K562 (cell line): Measurements from ENCODE around the gene RETREG2. TPM values are rescaled to one million over a fixed set of nuclear protein-coding genes. Genes with fewer than 3 reads are reported as not detected.

ENCODE experiments used
- ATAC-seq: fragments of 200-7000 bp; cut with Tn5 transposase; 3 replicates; pipeline ENCODE4 v1.9.1; 2020; ENCODE audit warnings: moderate library complexity
- BruUV-seq: library from RNA; stranded (reverse); fragments of 400-500 nt; replicated peaks from 2 replicates; lab custom pipeline; 2021; lab: Mats Ljungman, UMichigan
- CTCF ChIA-PET: fragments of 300-600 bp; formaldehyde crosslinking; extraction: SDS; loops from one replicate; lab custom pipeline; 2021; ENCODE audit warnings: low intra/inter-chr PET ratio; lab: Yijun Ruan, JAX
- POLR2A ChIA-PET: fragments of 300-600, 350-650 bp; sonication (Branson Sonifier 250); formaldehyde crosslinking; extraction: SDS; loops from one replicate; lab custom pipeline; 2021; ENCODE audit warnings: antibody characterized with exemption, inconsistent platforms; lab: Yijun Ruan, JAX
- DNase-seq, 4 experiments: peaks; one replicate each; pipeline versions ENCODE4 v3.0.0 to v3.0.0-alpha.2; 2011 to 2018; ENCODE audit warnings: low spot score in 3 of 4, mixed read lengths in 3 of 4; ENCODE audit errors: extremely low read depth in 1 of 4
- FAIRE-seq: peaks from 2 replicates; lab custom pipeline; 2011; peaks lifted over from hg19 to GRCh38; lab: Jason Lieb, UNC
- H2AFZ ChIP-seq: 2 replicates; pipeline ENCODE4 v1.6.0; 2011; ENCODE audit warnings: low read depth, low read length, control low read depth, inconsistent platforms
- H3K27ac ChIP-seq: fragments of 200-600 bp; 3 replicates; pipeline ENCODE4 v1.8.0; 2011; ENCODE audit warnings: low read depth, mild to moderate bottlenecking, control low read depth, inconsistent platforms, low read length, moderate library complexity, mixed read lengths; ENCODE audit errors: extremely low read depth
- H3K27me3 ChIP-seq, 2 experiments: fragments of 300-600 bp in 1 of 2; 2 replicates in 1 of 2; 3 replicates in 1 of 2; pipeline versions ENCODE4 v1.6.0 to v1.8.0; 2011; ENCODE audit warnings: inconsistent platforms in 2 of 2, low read length in 2 of 2, mild to moderate bottlenecking in 1 of 2, mixed read lengths in 1 of 2, moderate library complexity in 1 of 2; ENCODE audit not compliant: control insufficient read depth in 2 of 2, insufficient read depth in 2 of 2
- H3K36me3 ChIP-seq: fragments of 300-600 bp; 3 replicates; pipeline ENCODE4 v1.8.0; 2011; ENCODE audit warnings: mild to moderate bottlenecking, low read length, inconsistent platforms; ENCODE audit not compliant: control insufficient read depth, insufficient read depth
- H3K4me1 ChIP-seq, 2 experiments: fragments of 200-600 bp in 1 of 2; replicated peaks in 1 of 2; 2 replicates in 1 of 2; 3 replicates in 1 of 2; pipeline versions ENCODE4 v1.5.1 to v1.8.0; 2011; ENCODE audit warnings: inconsistent platforms in 2 of 2, low read length in 2 of 2, mild to moderate bottlenecking in 1 of 2, mixed read lengths in 1 of 2, moderate library complexity in 1 of 2; ENCODE audit not compliant: control insufficient read depth in 2 of 2, insufficient read depth in 2 of 2
- H3K4me2 ChIP-seq: 2 replicates; pipeline ENCODE4 v1.6.1; 2011; ENCODE audit warnings: low read length, control low read depth, inconsistent platforms, mixed read lengths; ENCODE audit not compliant: insufficient read depth
- H3K4me3 ChIP-seq: fragments of 200-600 bp; sonication (generic), shearing (Covaris generic); 2 replicates; pipeline ENCODE4 v1.5.1; 2016; ENCODE audit warnings: control low read depth, inconsistent platforms
- H3K79me2 ChIP-seq: fragments of 200-600 bp; 3 replicates; pipeline ENCODE4 v1.8.0; 2011; ENCODE audit warnings: low read length, inconsistent platforms; ENCODE audit not compliant: control insufficient read depth, insufficient read depth
- H3K9ac ChIP-seq, 2 experiments: 2 replicates each; pipeline versions ENCODE4 v1.6.0 to v1.6.1; 2011; ENCODE audit warnings: low read depth in 2 of 2, low read length in 2 of 2, control low read depth in 1 of 2, inconsistent platforms in 1 of 2, mild to moderate bottlenecking in 1 of 2, mixed read lengths in 1 of 2; ENCODE audit not compliant: insufficient read depth in 1 of 2
- H3K9me1 ChIP-seq: one replicate; pipeline ENCODE4 v1.6.0; 2011; ENCODE audit warnings: inconsistent platforms, mild to moderate bottlenecking, low read length, moderate library complexity; ENCODE audit not compliant: control insufficient read depth, insufficient read depth
- H3K9me3 ChIP-seq: replicated peaks from 2 replicates; pipeline ENCODE4 v1.5.1; 2011; ENCODE audit warnings: low read depth, low read length, inconsistent platforms; ENCODE audit not compliant: control insufficient read depth, insufficient read depth
- H4K20me1 ChIP-seq: replicated peaks from 2 replicates; pipeline ENCODE4 v1.6.1; 2011; ENCODE audit warnings: low read length, inconsistent platforms, mixed read lengths; ENCODE audit not compliant: control insufficient read depth, insufficient read depth
- NR2C2 ChIP-seq, 2 experiments: fragments of 200-800 bp in 1 of 2; sonication (Bioruptor generic) in 1 of 2; sonication (generic) in 1 of 2; formaldehyde crosslinking in 1 of 2; IDR thresholded peaks; 2 replicates each; pipeline versions ENCODE4 v1.6.1 to v1.8.0; 2016 to 2022; ENCODE audit warnings: mild to moderate bottlenecking in 1 of 2, missing compliant biosample characterization in 1 of 2, missing genetic modification characterization in 1 of 2, missing genetic modification reagents in 1 of 2
- POLR2A ChIP-seq: fragments of 450-650 bp; conservative IDR thresholded peaks from 2 replicates; pipeline ENCODE4 v1.6.1; 2016
- REST ChIP-seq, 2 experiments: fragments of 450-650 bp; formaldehyde crosslinking in 1 of 2; IDR thresholded peaks; 2 replicates each; pipeline versions ENCODE4 v1.4.0 to v1.6.1; 2014 to 2020; ENCODE audit warnings: mild to moderate bottlenecking in 2 of 2, borderline replicate concordance in 1 of 2, low read depth in 1 of 2
- SRF ChIP-seq, 2 experiments: fragments of 250-450, 450-650 bp in 1 of 2; sonication (Bioruptor Pico) in 1 of 2; sonication (generic) in 1 of 2; formaldehyde crosslinking; IDR thresholded peaks; 2 replicates each; pipeline versions ENCODE4 v1.5.0 to v1.5.1; 2020 to 2022; ENCODE audit warnings: mild to moderate bottlenecking in 1 of 2, missing genetic modification reagents in 1 of 2
- TOE1 ChIP-seq, 2 experiments: fragments of 450-650 bp in 1 of 2; sonication (generic) in 1 of 2; formaldehyde crosslinking in 1 of 2; IDR thresholded peaks; 2 replicates each; pipeline versions ENCODE4 v1.7.1 to v1.8.0; 2016 to 2022; ENCODE audit warnings: borderline replicate concordance in 2 of 2, mild to moderate bottlenecking in 2 of 2, antibody characterized with exemption in 1 of 2, inconsistent platforms in 1 of 2, low read depth in 1 of 2, missing genetic modification reagents in 1 of 2, moderate library complexity in 1 of 2
- ZNF239 ChIP-seq: fragments of 250-450 bp; sonication (Bioruptor Pico); IDR thresholded peaks from 2 replicates; pipeline ENCODE4 v1.4.0; 2020; ENCODE audit warnings: mild to moderate bottlenecking
- ZNF785 ChIP-seq: fragments of 250-450 bp; sonication (Bioruptor Pico); IDR thresholded peaks from 2 replicates; pipeline ENCODE4 v1.4.0; 2020; ENCODE audit warnings: mild to moderate bottlenecking
- WGBS: fragments of 100-300 bp; shearing (Covaris generic); methylation state at CpG from one replicate; pipeline ENCODE4 v1.1.6; 2016; ENCODE audit warnings: low coverage, mixed read lengths; ENCODE audit not compliant: insufficient coverage; ENCODE audit errors: missing lambda C conversion rate; 5-methylcytosine and 5-hydroxymethylcytosine counted together
- in situ Hi-C: fragments of 300-500 bp; cut with MboI; formaldehyde crosslinking; loops from 4 replicates; pipeline ENCODE4 v1.15.0; 2018; ENCODE audit warnings: inconsistent platforms, mixed read lengths
- intact Hi-C: fragments of 100-400 bp; cut with micrococcal nuclease; formaldehyde crosslinking; loops from 2 replicates; pipeline ENCODE4 v1.14.2; 2022
- polyA plus RNA-seq, 8 experiments: library from polyadenylated mRNA; depleted of rRNA in 4 of 8; stranded (reverse) in 5 of 8; unstranded in 3 of 8; fragments of >200 nt; fragmentation: Nextera tagmentation in 2 of 8; fragmentation: Illumina TruSeq in 1 of 8; extraction: Ambion mirVana in 2 of 8; extraction: Trizol in 1 of 8; gene quantifications; 2 replicates each; pipeline versions ENCODE4 v1.2.1 to v1.2.3, GENCODE V29; 2011 to 2014; ENCODE audit warnings: inconsistent platforms in 1 of 8, missing spikeins in 1 of 8
- total RNA-seq, 7 experiments: library from RNA; depleted of rRNA in 6 of 7; stranded (reverse); fragments of >200 nt in 6 of 7; fragmentation: Illumina TruSeq in 2 of 7; extraction: Trizol in 2 of 7; gene quantifications; 2 replicates each; pipeline versions ENCODE4 v1.2.1 to v1.2.3, GENCODE V29; 2011 to 2021; ENCODE audit warnings: low replicate concordance in 1 of 7
- TF ChIP-seq, protein P1 (sequence below): fragments of 250-450 bp; sonication (Bioruptor Pico); IDR thresholded peaks from 2 replicates; pipeline ENCODE4 v1.5.0; 2021
- TF ChIP-seq, protein P2 (sequence below): IDR thresholded peaks from 2 replicates; pipeline ENCODE4 v1.6.1; 2016; ENCODE audit warnings: missing genetic modification characterization, missing compliant biosample characterization

The RETREG2 gene
- total and polyA plus RNA-seq, 9 of the 15 experiments (the other 6 are each of a cell fraction or from before 2014, with no cell fraction given), result 4.9 to 40.1 (median 19.2) TPM

DNA sequence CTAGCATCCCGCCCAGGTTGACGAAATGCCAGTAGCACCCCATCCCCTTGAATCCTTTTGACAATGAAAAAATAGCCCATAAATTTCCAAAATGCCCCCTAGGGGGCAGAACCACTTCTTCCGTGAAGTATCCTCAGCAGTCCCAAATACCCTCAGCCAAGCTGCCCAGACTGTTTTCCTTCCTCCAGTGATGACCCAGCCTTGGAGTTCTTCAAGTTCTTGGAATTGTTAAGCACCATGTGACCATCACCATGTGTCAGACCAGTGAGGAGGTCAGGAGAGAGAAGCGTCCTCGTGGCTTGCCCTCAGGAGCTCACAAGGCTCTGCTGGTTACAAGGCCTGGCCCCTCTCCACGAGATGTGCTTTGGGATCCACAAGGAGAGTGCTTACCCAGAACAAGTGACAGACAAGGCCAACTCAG lies 6.8 kb upstream of the RETREG2 start:
- H3K9me1 ChIP-seq, result no peaks in the 10 kb centered on the region
- DNase-seq, result peak; percentile 41 to 59 (median 44)
- intact Hi-C loops (loop anchor here (1.0 kb wide), 1 partner anchor 127 kb away; no protein-coding TSS in a partner anchor), in situ Hi-C loops (loop anchor here (5.0 kb wide), 2 partner anchors 36 to 121 kb away; partner anchors contain the start of gene ZFAND2B)
- no peaks in the 10 kb centered on the region for H3K27me3 ChIP-seq
- no peak overlapping the region for H3K4me2 ChIP-seq
- peak overlapping the region in 1 of 2 experiments; percentile 11; a peak in 1 of 4 replicates for H3K9ac ChIP-seq
- ChIA-PET POLR2A (interaction anchor here (0.6 to 1.5 kb wide), 4 partner anchors 38 to 1118 kb away, joined by 3 read pairs; partner anchors contain the start of genes GLB1L and STK16), CTCF (interaction anchor here (0.9 to 1.0 kb wide), 2 partner anchors 123 to 127 kb away, joined by 3 to 5 read pairs; no protein-coding TSS in a partner anchor)
- no TSS peak for BruUV-seq
- peaks cover 9% of the 10 kb centered on the region for H3K79me2 ChIP-seq
- peak; percentile 82 for ATAC-seq
- H4K20me1 ChIP-seq, result no peaks in the 10 kb centered on the region
- H3K27ac ChIP-seq, result no peak overlapping the region; the same call in 2 of the 3 replicates
- 31% methylated on average over 5 of the region's 6 CpGs for WGBS
- H3K36me3 ChIP-seq, result peaks cover 29% of the 10 kb centered on the region; the same call in 2 of the 3 replicates
- H3K4me3 ChIP-seq, result no peak overlapping the region
- H2AFZ ChIP-seq, result no peak overlapping the region
- peak; percentile 73 for FAIRE-seq
- peaks cover 6% of the 10 kb centered on the region in 2 experiments; a peak in 3 of 5 replicates for H3K4me1 ChIP-seq
- H3K9me3 ChIP-seq, result no peaks in the 10 kb centered on the region
- no peak for TF ChIP-seq ZNF785 (CRISPR knock-in tag)
- TF ChIP-seq ZNF239 (CRISPR knock-in tag), result no peak
- peak; percentile 31; the same call in 1 of the 2 replicates for TF ChIP-seq REST (IDR thresholded peaks at IDR 0.05; ENCODE audit: borderline replicate concordance)
- no peak for TF ChIP-seq REST (CRISPR knock-in tag; IDR thresholded peaks at IDR 0.05; ENCODE audit: low read depth)
- TF ChIP-seq TOE1 (IDR thresholded peaks at IDR 0.05; ENCODE audit: borderline replicate concordance), result peak; percentile 25; the same call in 1 of the 2 replicates
- TF ChIP-seq TOE1 (CRISPR knock-in tag; IDR thresholded peaks at IDR 0.05; ENCODE audit: borderline replicate concordance, low read depth), result no peak
- no peak for TF ChIP-seq NR2C2 (CRISPR knock-in tag; IDR thresholded peaks at IDR 0.05)
- TF ChIP-seq NR2C2 (tag; IDR thresholded peaks at IDR 0.05), result no peak
- TF ChIP-seq, protein P1, sequence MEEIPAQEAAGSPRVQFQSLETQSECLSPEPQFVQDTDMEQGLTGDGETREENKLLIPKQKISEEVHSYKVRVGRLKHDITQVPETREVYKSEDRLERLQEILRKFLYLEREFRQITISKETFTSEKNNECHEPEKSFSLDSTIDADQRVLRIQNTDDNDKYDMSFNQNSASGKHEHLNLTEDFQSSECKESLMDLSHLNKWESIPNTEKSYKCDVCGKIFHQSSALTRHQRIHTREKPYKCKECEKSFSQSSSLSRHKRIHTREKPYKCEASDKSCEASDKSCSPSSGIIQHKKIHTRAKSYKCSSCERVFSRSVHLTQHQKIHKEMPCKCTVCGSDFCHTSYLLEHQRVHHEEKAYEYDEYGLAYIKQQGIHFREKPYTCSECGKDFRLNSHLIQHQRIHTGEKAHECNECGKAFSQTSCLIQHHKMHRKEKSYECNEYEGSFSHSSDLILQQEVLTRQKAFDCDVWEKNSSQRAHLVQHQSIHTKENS (CRISPR knock-in tag), result no peak
- TF ChIP-seq, protein P2, sequence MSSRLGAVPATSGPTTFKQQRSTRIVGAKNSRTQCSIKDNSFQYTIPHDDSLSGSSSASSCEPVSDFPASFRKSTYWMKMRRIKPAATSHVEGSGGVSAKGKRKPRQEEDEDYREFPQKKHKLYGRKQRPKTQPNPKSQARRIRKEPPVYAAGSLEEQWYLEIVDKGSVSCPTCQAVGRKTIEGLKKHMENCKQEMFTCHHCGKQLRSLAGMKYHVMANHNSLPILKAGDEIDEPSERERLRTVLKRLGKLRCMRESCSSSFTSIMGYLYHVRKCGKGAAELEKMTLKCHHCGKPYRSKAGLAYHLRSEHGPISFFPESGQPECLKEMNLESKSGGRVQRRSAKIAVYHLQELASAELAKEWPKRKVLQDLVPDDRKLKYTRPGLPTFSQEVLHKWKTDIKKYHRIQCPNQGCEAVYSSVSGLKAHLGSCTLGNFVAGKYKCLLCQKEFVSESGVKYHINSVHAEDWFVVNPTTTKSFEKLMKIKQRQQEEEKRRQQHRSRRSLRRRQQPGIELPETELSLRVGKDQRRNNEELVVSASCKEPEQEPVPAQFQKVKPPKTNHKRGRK (tag), result no peak
- 0 out of 4 replicates have a peak, but pooled peaks of 1 of the 2 experiments have one; percentile 23 for TF ChIP-seq SRF (CRISPR knock-in tag; IDR thresholded peaks at IDR 0.05)
- TF ChIP-seq POLR2A, result no peak
